K562 (cell line): ENCODE results near the gene CLDN7. TPM values are rescaled to one million over a fixed set of nuclear protein-coding genes. Genes with fewer than 3 reads are reported as not detected.

Experiments
- ATAC-seq: fragments of 200-7000 bp; cut with Tn5 transposase; 3 replicates; pipeline ENCODE4 v1.9.1; 2020; ENCODE audit warnings: moderate library complexity
- BruUV-seq: library from RNA; stranded (reverse); fragments of 400-500 nt; replicated peaks from 2 replicates; lab custom pipeline; 2021; lab: Mats Ljungman, UMichigan
- CTCF ChIA-PET: fragments of 300-600 bp; formaldehyde crosslinking; extraction: SDS; loops from one replicate; lab custom pipeline; 2021; ENCODE audit warnings: low intra/inter-chr PET ratio; lab: Yijun Ruan, JAX
- POLR2A ChIA-PET: fragments of 300-600, 350-650 bp; sonication (Branson Sonifier 250); formaldehyde crosslinking; extraction: SDS; loops from one replicate; lab custom pipeline; 2021; ENCODE audit warnings: antibody characterized with exemption, inconsistent platforms; lab: Yijun Ruan, JAX
- DNase-seq, 4 experiments: peaks; one replicate each; pipeline versions ENCODE4 v3.0.0 to v3.0.0-alpha.2; 2011 to 2018; ENCODE audit warnings: low spot score in 3 of 4, mixed read lengths in 3 of 4; ENCODE audit errors: extremely low read depth in 1 of 4
- FAIRE-seq: peaks from 2 replicates; lab custom pipeline; 2011; peaks lifted over from hg19 to GRCh38; lab: Jason Lieb, UNC
- H2AFZ ChIP-seq: 2 replicates; pipeline ENCODE4 v1.6.0; 2011; ENCODE audit warnings: low read depth, low read length, control low read depth, inconsistent platforms
- H3K27ac ChIP-seq: fragments of 200-600 bp; 3 replicates; pipeline ENCODE4 v1.8.0; 2011; ENCODE audit warnings: low read depth, mild to moderate bottlenecking, control low read depth, inconsistent platforms, low read length, moderate library complexity, mixed read lengths; ENCODE audit errors: extremely low read depth
- H3K27me3 ChIP-seq, 2 experiments: fragments of 300-600 bp in 1 of 2; 2 replicates in 1 of 2; 3 replicates in 1 of 2; pipeline versions ENCODE4 v1.6.0 to v1.8.0; 2011; ENCODE audit warnings: inconsistent platforms in 2 of 2, low read length in 2 of 2, mild to moderate bottlenecking in 1 of 2, mixed read lengths in 1 of 2, moderate library complexity in 1 of 2; ENCODE audit not compliant: control insufficient read depth in 2 of 2, insufficient read depth in 2 of 2
- H3K36me3 ChIP-seq: fragments of 300-600 bp; 3 replicates; pipeline ENCODE4 v1.8.0; 2011; ENCODE audit warnings: mild to moderate bottlenecking, low read length, inconsistent platforms; ENCODE audit not compliant: control insufficient read depth, insufficient read depth
- H3K4me1 ChIP-seq, 2 experiments: fragments of 200-600 bp in 1 of 2; replicated peaks in 1 of 2; 2 replicates in 1 of 2; 3 replicates in 1 of 2; pipeline versions ENCODE4 v1.5.1 to v1.8.0; 2011; ENCODE audit warnings: inconsistent platforms in 2 of 2, low read length in 2 of 2, mild to moderate bottlenecking in 1 of 2, mixed read lengths in 1 of 2, moderate library complexity in 1 of 2; ENCODE audit not compliant: control insufficient read depth in 2 of 2, insufficient read depth in 2 of 2
- H3K4me2 ChIP-seq: 2 replicates; pipeline ENCODE4 v1.6.1; 2011; ENCODE audit warnings: low read length, control low read depth, inconsistent platforms, mixed read lengths; ENCODE audit not compliant: insufficient read depth
- H3K4me3 ChIP-seq: fragments of 200-600 bp; sonication (generic), shearing (Covaris generic); 2 replicates; pipeline ENCODE4 v1.5.1; 2016; ENCODE audit warnings: control low read depth, inconsistent platforms
- H3K79me2 ChIP-seq: fragments of 200-600 bp; 3 replicates; pipeline ENCODE4 v1.8.0; 2011; ENCODE audit warnings: low read length, inconsistent platforms; ENCODE audit not compliant: control insufficient read depth, insufficient read depth
- H3K9ac ChIP-seq, 2 experiments: 2 replicates each; pipeline versions ENCODE4 v1.6.0 to v1.6.1; 2011; ENCODE audit warnings: low read depth in 2 of 2, low read length in 2 of 2, control low read depth in 1 of 2, inconsistent platforms in 1 of 2, mild to moderate bottlenecking in 1 of 2, mixed read lengths in 1 of 2; ENCODE audit not compliant: insufficient read depth in 1 of 2
- H3K9me1 ChIP-seq: one replicate; pipeline ENCODE4 v1.6.0; 2011; ENCODE audit warnings: inconsistent platforms, mild to moderate bottlenecking, low read length, moderate library complexity; ENCODE audit not compliant: control insufficient read depth, insufficient read depth
- H3K9me3 ChIP-seq: replicated peaks from 2 replicates; pipeline ENCODE4 v1.5.1; 2011; ENCODE audit warnings: low read depth, low read length, inconsistent platforms; ENCODE audit not compliant: control insufficient read depth, insufficient read depth
- H4K20me1 ChIP-seq: replicated peaks from 2 replicates; pipeline ENCODE4 v1.6.1; 2011; ENCODE audit warnings: low read length, inconsistent platforms, mixed read lengths; ENCODE audit not compliant: control insufficient read depth, insufficient read depth
- ARID1B ChIP-seq: fragments of 450-650 bp; IDR thresholded peaks from 2 replicates; pipeline ENCODE4 v1.6.1; 2016; ENCODE audit warnings: antibody characterized with exemption, mild to moderate bottlenecking, inconsistent platforms
- ARID3B ChIP-seq: fragments of 250-450 bp; sonication (Bioruptor Pico); IDR thresholded peaks from 2 replicates; pipeline ENCODE4 v1.4.0; 2020; ENCODE audit warnings: borderline replicate concordance
- FOS ChIP-seq: IDR thresholded peaks from 3 replicates; pipeline ENCODE4 v1.6.1; 2011; ENCODE audit not compliant: insufficient read length; ENCODE audit errors: extremely low read depth
- FOXM1 ChIP-seq, 2 experiments: fragments of 450-650 bp in 1 of 2; sonication (generic) in 1 of 2; formaldehyde crosslinking in 1 of 2; IDR thresholded peaks; 2 replicates each; pipeline versions ENCODE4 v1.6.1 to v1.9.0; 2017 to 2022; ENCODE audit warnings: low read depth in 2 of 2, mild to moderate bottlenecking in 2 of 2, missing genetic modification reagents in 1 of 2, moderate library complexity in 1 of 2
- HDAC8 ChIP-seq: fragments of 450-650 bp; IDR thresholded peaks from 2 replicates; pipeline ENCODE4 v1.6.1; 2016; ENCODE audit warnings: mild to moderate bottlenecking, missing genetic modification characterization, moderate library complexity, missing compliant biosample characterization
- HDGF ChIP-seq: fragments of 450-650 bp; IDR thresholded peaks from 2 replicates; pipeline ENCODE4 v1.6.1; 2016
- HEY1 ChIP-seq: fragments of 250-450 bp; sonication (Bioruptor Pico); IDR thresholded peaks from 2 replicates; pipeline ENCODE4 v1.5.0; 2020; ENCODE audit warnings: mild to moderate bottlenecking, moderate library complexity, borderline replicate concordance
- KHSRP ChIP-seq: fragments of 450-650 bp; IDR thresholded peaks from 2 replicates; pipeline ENCODE4 v1.6.1; 2017
- KLF16 ChIP-seq: IDR thresholded peaks from 2 replicates; pipeline ENCODE4 v1.6.1; 2016; ENCODE audit warnings: antibody characterized with exemption
- SMAD2 ChIP-seq: fragments of 150-350 bp; IDR thresholded peaks from 2 replicates; pipeline ENCODE4 v1.6.1; 2014; ENCODE audit warnings: low read depth, mild to moderate bottlenecking, low read length
- STAT5B ChIP-seq: fragments of 250-450 bp; sonication (Bioruptor Pico); IDR thresholded peaks from 2 replicates; pipeline ENCODE4 v1.8.0; 2021; ENCODE audit warnings: mild to moderate bottlenecking, inconsistent platforms
- ZNF280A ChIP-seq: fragments of 450-650 bp; IDR thresholded peaks from 2 replicates; pipeline ENCODE4 v1.6.1; 2018; ENCODE audit warnings: mild to moderate bottlenecking, low read depth; ENCODE audit not compliant: partially characterized antibody
- ZNF3 ChIP-seq: fragments of 250-450 bp; sonication (Bioruptor Pico); IDR thresholded peaks from 2 replicates; pipeline ENCODE4 v1.5.0; 2021; ENCODE audit warnings: mild to moderate bottlenecking, moderate library complexity
- ZNF408 ChIP-seq: fragments of 250-450 bp; sonication (Bioruptor Pico); IDR thresholded peaks from 2 replicates; pipeline ENCODE4 v1.4.0; 2020; ENCODE audit warnings: low read depth, mild to moderate bottlenecking, moderate library complexity
- ZNF764 ChIP-seq: fragments of 250-450 bp; sonication (Bioruptor Pico); IDR thresholded peaks from 2 replicates; pipeline ENCODE4 v1.4.0; 2020; ENCODE audit warnings: low read depth, mild to moderate bottlenecking, moderate library complexity
- WGBS: fragments of 100-300 bp; shearing (Covaris generic); methylation state at CpG from one replicate; pipeline ENCODE4 v1.1.6; 2016; ENCODE audit warnings: low coverage, mixed read lengths; ENCODE audit not compliant: insufficient coverage; ENCODE audit errors: missing lambda C conversion rate; 5-methylcytosine and 5-hydroxymethylcytosine counted together
- in situ Hi-C: fragments of 300-500 bp; cut with MboI; formaldehyde crosslinking; loops from 4 replicates; pipeline ENCODE4 v1.15.0; 2018; ENCODE audit warnings: inconsistent platforms, mixed read lengths
- intact Hi-C: fragments of 100-400 bp; cut with micrococcal nuclease; formaldehyde crosslinking; loops from 2 replicates; pipeline ENCODE4 v1.14.2; 2022
- polyA plus RNA-seq, 8 experiments: library from polyadenylated mRNA; depleted of rRNA in 4 of 8; stranded (reverse) in 5 of 8; unstranded in 3 of 8; fragments of >200 nt; fragmentation: Nextera tagmentation in 2 of 8; fragmentation: Illumina TruSeq in 1 of 8; extraction: Ambion mirVana in 2 of 8; extraction: Trizol in 1 of 8; gene quantifications; 2 replicates each; pipeline versions ENCODE4 v1.2.1 to v1.2.3, GENCODE V29; 2011 to 2014; ENCODE audit warnings: inconsistent platforms in 1 of 8, missing spikeins in 1 of 8
- total RNA-seq, 7 experiments: library from RNA; depleted of rRNA in 6 of 7; stranded (reverse); fragments of >200 nt in 6 of 7; fragmentation: Illumina TruSeq in 2 of 7; extraction: Trizol in 2 of 7; gene quantifications; 2 replicates each; pipeline versions ENCODE4 v1.2.1 to v1.2.3, GENCODE V29; 2011 to 2021; ENCODE audit warnings: low replicate concordance in 1 of 7

The CLDN7 gene
- total and polyA plus RNA-seq, 9 of the 15 experiments (the other 6 are each of a cell fraction or from before 2014, with no cell fraction given), result 2.2 to 14.5 (median 7.6) TPM

- in situ Hi-C loops, result no loop called here
- no peak overlapping the region for H3K4me3 ChIP-seq
- FAIRE-seq (no peak), ATAC-seq (no peak), DNase-seq (no peak)
- H3K27me3 ChIP-seq, result no peaks in the 10 kb centered on the region
- CTCF ChIA-PET, result no interaction called here
- POLR2A ChIA-PET, result interaction anchor here (0.6 to 2.0 kb wide), 4 partner anchors 10 to 77 kb away, joined by 3 to 8 read pairs (median 4); partner anchors contain the start of gene SLC2A4
- H3K9me1 ChIP-seq, result no peaks in the 10 kb centered on the region
- no peak overlapping the region for H3K27ac ChIP-seq
- no peaks in the 10 kb centered on the region for H3K9me3 ChIP-seq
- 98% methylated on average over 4 of the region's 4 CpGs for WGBS
- no TSS peak for BruUV-seq
- no peak overlapping the region for H3K4me2 ChIP-seq
- no peak overlapping the region for H2AFZ ChIP-seq
- H3K36me3 ChIP-seq, result peaks cover 54% of the 10 kb centered on the region; the same call in 2 of the 3 replicates
- H3K79me2 ChIP-seq, result peaks cover 36% of the 10 kb centered on the region
- intact Hi-C loops, result no loop called here
- no peaks in the 10 kb centered on the region for H4K20me1 ChIP-seq
- no peak overlapping the region for H3K9ac ChIP-seq
- no peak for TF ChIP-seq HEY1
- no peak for TF ChIP-seq KHSRP
- no peak for TF ChIP-seq ZNF3 (CRISPR knock-in tag)
- no peak for TF ChIP-seq ARID1B
- TF ChIP-seq FOXM1 (IDR thresholded peaks at IDR 0.05; ENCODE audit: low read depth), result no peak
- TF ChIP-seq FOXM1 (CRISPR knock-in tag; IDR thresholded peaks at IDR 0.05; ENCODE audit: low read depth), result no peak
- TF ChIP-seq ARID3B (CRISPR knock-in tag), result no peak
- no peak for TF ChIP-seq ZNF408 (CRISPR knock-in tag)
- TF ChIP-seq FOS, result no peak
- no peak for TF ChIP-seq HDGF
- TF ChIP-seq SMAD2, result no peak
- no peak for TF ChIP-seq KLF16
- no peak for TF ChIP-seq ZNF280A
- TF ChIP-seq ZNF764 (CRISPR knock-in tag), result no peak
- TF ChIP-seq HDAC8, result no peak
- no peak for TF ChIP-seq STAT5B (CRISPR knock-in tag)
- peaks cover 5 to 11% of the 10 kb centered on the region in 2 experiments; a peak in 4 of 5 replicates for H3K4me1 ChIP-seq
Observed at GRCh38 chr17:7254511-7254910, 7.8 kb downstream of the CLDN7 start.
